GM12878 (cell line): ENCODE measurements around the gene ASPG. TPM values are rescaled to one million over a fixed set of nuclear protein-coding genes. Genes with fewer than 3 reads are reported as not detected.

Source experiments
- ATAC-seq: fragments of 200-7000 bp; cut with Tn5 transposase; 3 replicates; pipeline ENCODE4 v1.9.1; 2020; ENCODE audit warnings: mild to moderate bottlenecking, moderate library complexity
- BruUV-seq: library from RNA; stranded (reverse); fragments of 400-500 nt; replicated peaks from 2 replicates; lab custom pipeline; 2021; lab: Mats Ljungman, UMichigan
- CTCF ChIA-PET: fragments of 300-600 bp; sonication (Branson Sonifier 250); formaldehyde crosslinking; extraction: SDS; loops from one replicate; lab custom pipeline; 2021; ENCODE audit warnings: inconsistent platforms; lab: Yijun Ruan, JAX
- POLR2A ChIA-PET: fragments of 350-600 bp; formaldehyde crosslinking; extraction: SDS; loops from one replicate; lab custom pipeline; 2021; ENCODE audit warnings: inconsistent platforms; lab: Charles Lee
- RAD21 ChIA-PET: fragments of 300-600 bp; sonication (Branson Sonifier 250); formaldehyde crosslinking; loops from one replicate; lab custom pipeline; 2023; ENCODE audit warnings: antibody characterized with exemption; ENCODE audit not compliant: unreplicated experiment; lab: Charles Lee
- SMC1A ChIA-PET: fragments of 300-600 bp; sonication (Branson Sonifier 250); formaldehyde crosslinking; loops from one replicate; lab custom pipeline; 2023; ENCODE audit not compliant: unreplicated experiment, uncharacterized antibody; lab: Charles Lee
- DNase-seq: peaks from one replicate; pipeline ENCODE4 v3.0.0-alpha.2; 2011; ENCODE audit warnings: low read depth, low spot score
- FAIRE-seq: peaks from 3 replicates; lab custom pipeline; 2011; peaks lifted over from hg19 to GRCh38; lab: Jason Lieb, UNC
- H2AFZ ChIP-seq: 2 replicates; pipeline ENCODE4 v1.6.0; 2011; ENCODE audit warnings: low read depth, low read length, control low read depth; ENCODE audit not compliant: control insufficient read depth
- H3K27ac ChIP-seq: 2 replicates; pipeline ENCODE4 v1.5.1; 2011; ENCODE audit warnings: control low read depth; ENCODE audit not compliant: control insufficient read depth, insufficient read depth
- H3K27me3 ChIP-seq, 2 experiments: replicated peaks in 1 of 2; 2 replicates each; pipeline versions ENCODE4 v1.6.0 to v1.6.1; 2011; ENCODE audit warnings: low read length in 1 of 2; ENCODE audit not compliant: control insufficient read depth in 2 of 2, insufficient read depth in 2 of 2
- H3K36me3 ChIP-seq, 2 experiments: 2 replicates each; pipeline ENCODE4 v1.5.1; 2011; ENCODE audit warnings: low read length in 1 of 2; ENCODE audit not compliant: control insufficient read depth in 2 of 2, insufficient read depth in 2 of 2
- H3K4me1 ChIP-seq: 2 replicates; pipeline ENCODE4 v1.6.1; 2011; ENCODE audit warnings: mild to moderate bottlenecking, low read length, moderate library complexity, mixed read lengths; ENCODE audit not compliant: control insufficient read depth, insufficient read depth
- H3K4me2 ChIP-seq: 2 replicates; pipeline ENCODE4 v1.6.0; 2011; ENCODE audit warnings: control low read depth; ENCODE audit not compliant: control insufficient read depth, insufficient read depth
- H3K4me3 ChIP-seq: fragments of 200-600 bp; sonication (generic); 2 replicates; pipeline ENCODE4 v1.5.1; 2016
- H3K79me2 ChIP-seq: 2 replicates; pipeline ENCODE4 v1.6.0; 2011; ENCODE audit warnings: low read length; ENCODE audit not compliant: control insufficient read depth, insufficient read depth
- H3K9ac ChIP-seq: 2 replicates; pipeline ENCODE4 v1.8.0; 2011; ENCODE audit warnings: low read length, control low read depth, mixed read lengths; ENCODE audit not compliant: control insufficient read depth, insufficient read depth
- H3K9me3 ChIP-seq: replicated peaks from 3 replicates; pipeline ENCODE4 v1.5.1; 2011; ENCODE audit warnings: mild to moderate bottlenecking, low read length; ENCODE audit not compliant: control insufficient read depth, insufficient read depth
- H4K20me1 ChIP-seq: 2 replicates; pipeline ENCODE4 v1.6.0; 2011; ENCODE audit not compliant: control insufficient read depth, insufficient read depth
- BRCA1 ChIP-seq: IDR thresholded peaks from 2 replicates; pipeline ENCODE4 v1.6.1; 2011; ENCODE audit warnings: low read depth, low read length, improper control_type of control experiment
- DPF2 ChIP-seq: fragments of 450-650 bp; IDR thresholded peaks from 2 replicates; pipeline ENCODE4 v1.6.1; 2017; ENCODE audit warnings: mild to moderate bottlenecking
- JUNB ChIP-seq: IDR thresholded peaks from 2 replicates; pipeline ENCODE4 v1.6.1; 2016; ENCODE audit warnings: antibody characterized with exemption, mild to moderate bottlenecking
- KDM1A ChIP-seq: fragments of 200-600 bp; sonication (generic); IDR thresholded peaks from 2 replicates; pipeline ENCODE4 v1.6.1; 2016; ENCODE audit warnings: borderline replicate concordance
- KLF5 ChIP-seq: fragments of 450-650 bp; IDR thresholded peaks from 2 replicates; pipeline ENCODE4 v1.6.1; 2014; ENCODE audit warnings: mild to moderate bottlenecking; ENCODE audit not compliant: partially characterized antibody
- MEF2A ChIP-seq: IDR thresholded peaks from 2 replicates; pipeline ENCODE4 v1.6.1; 2011; ENCODE audit warnings: low read depth, mild to moderate bottlenecking, low read length, moderate library complexity; ENCODE audit not compliant: insufficient read depth
- POLR2AphosphoS2 ChIP-seq: IDR thresholded peaks from 2 replicates; pipeline ENCODE4 v1.6.1; 2011; ENCODE audit warnings: low read depth, mild to moderate bottlenecking, low read length, improper control_type of control experiment, moderate library complexity
- RAD21 ChIP-seq: IDR thresholded peaks from 2 replicates; pipeline ENCODE4 v1.6.1; 2011; ENCODE audit warnings: mild to moderate bottlenecking, low read depth, low read length, moderate library complexity; ENCODE audit not compliant: insufficient read depth
- RAD51 ChIP-seq: fragments of 450-650 bp; IDR thresholded peaks from 2 replicates; pipeline ENCODE4 v1.6.1; 2016; ENCODE audit warnings: moderate library complexity, mild to moderate bottlenecking, inconsistent platforms
- ZBED1 ChIP-seq: IDR thresholded peaks from 2 replicates; pipeline ENCODE4 v1.6.1; 2016; ENCODE audit warnings: borderline replicate concordance
- WGBS: methylation state at CpG from one replicate; pipeline ENCODE4 v1.1.6; 2016; ENCODE audit warnings: low lambda C conversion rate; ENCODE audit not compliant: insufficient replicate concordance, insufficient coverage; ENCODE audit errors: missing lambda C conversion rate; 5-methylcytosine and 5-hydroxymethylcytosine counted together
- in situ Hi-C: fragments of 300-500 bp; cut with MboI; formaldehyde crosslinking; loops from 9 replicates; pipeline ENCODE4 v1.14.3; 2018; ENCODE audit warnings: mixed read lengths
- intact Hi-C: fragments of 100-400 bp; cut with micrococcal nuclease; formaldehyde crosslinking; loops from one replicate; pipeline ENCODE4 v1.14.2; 2022; ENCODE audit not compliant: unreplicated experiment
- polyA plus RNA-seq, 11 experiments: library from polyadenylated mRNA; depleted of rRNA in 4 of 11; unstranded in 6 of 11; stranded (reverse) in 5 of 11; fragments of >200 nt; fragmentation: Nextera tagmentation in 4 of 11; fragmentation: Illumina TruSeq in 1 of 11; extraction: Ambion mirVana in 4 of 11; extraction: Trizol in 1 of 11; gene quantifications; 1 replicate in 1 of 11; 2 replicates in 10 of 11; pipeline versions ENCODE4 v1.2.1 to v1.2.3, GENCODE V29; 2011 to 2016; ENCODE audit warnings: inconsistent platforms in 2 of 11, missing spikeins in 2 of 11, low read depth in 1 of 11
- total RNA-seq, 4 experiments: library from RNA; depleted of rRNA in 3 of 4; stranded (reverse); fragments of >200 nt in 3 of 4; fragmentation: Illumina TruSeq in 1 of 4; extraction: Trizol in 1 of 4; gene quantifications; 2 replicates each; pipeline versions ENCODE4 v1.2.1 to v1.2.3, GENCODE V29; 2013 to 2021
- TF ChIP-seq, protein P1 (sequence below): fragments of 450-650 bp; IDR thresholded peaks from 2 replicates; pipeline ENCODE4 v1.6.1; 2018; ENCODE audit warnings: borderline replicate concordance, mild to moderate bottlenecking; ENCODE audit not compliant: partially characterized antibody
- TF ChIP-seq, protein P2 (sequence below): fragments of 450-650 bp; IDR thresholded peaks from 2 replicates; pipeline ENCODE4 v1.6.1; 2016; ENCODE audit warnings: mild to moderate bottlenecking, moderate library complexity, borderline replicate concordance
- TF ChIP-seq, protein P3 (sequence below): fragments of 450-650 bp; formaldehyde crosslinking; IDR thresholded peaks from 2 replicates; pipeline ENCODE4 v1.4.0; 2020; ENCODE audit warnings: mild to moderate bottlenecking, moderate library complexity

Gene ASPG
- total and polyA plus RNA-seq, 10 of the 15 experiments (the other 5 are each of a cell fraction or from before 2014, with no cell fraction given) = not detected

DNA sequence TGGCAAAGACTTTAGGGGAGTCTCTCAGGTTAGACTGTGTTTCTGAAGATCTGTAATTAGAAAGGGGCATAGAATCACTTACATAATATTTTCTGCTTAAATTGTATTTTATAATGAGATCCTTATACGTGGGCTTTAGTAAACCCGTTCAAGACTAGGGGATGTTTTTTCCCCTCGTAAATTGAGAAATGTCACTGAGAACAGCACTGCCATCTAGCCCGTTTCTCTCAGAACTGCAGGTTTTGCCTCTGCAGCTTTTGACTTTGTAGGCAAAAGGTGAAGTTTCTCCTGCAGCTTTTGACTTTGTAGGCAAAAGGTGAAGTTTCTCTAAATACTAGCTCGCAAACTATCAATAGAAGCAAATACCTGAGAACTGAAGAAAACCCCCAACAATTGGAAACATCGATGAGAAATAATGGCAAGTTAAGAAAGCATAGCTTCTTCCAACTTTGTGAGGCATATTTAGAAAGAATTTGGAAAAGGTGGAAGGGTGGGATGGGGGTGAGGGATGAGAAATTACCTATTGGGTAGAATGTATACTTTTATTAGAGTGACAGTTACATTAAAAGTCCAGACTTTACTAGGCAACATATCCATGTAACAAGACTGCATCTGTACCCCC lies 9.9 kb upstream of the ASPG start:
- DNase-seq (no peak), FAIRE-seq (no peak), ATAC-seq (no peak)
- no peak overlapping the region for H3K9ac ChIP-seq
- ChIA-PET RAD21 (interaction anchor here (1.0 kb wide), 1 partner anchor 267 kb away, joined by 5 read pairs; no protein-coding TSS in a partner anchor), POLR2A (no interaction called here), CTCF (interaction anchor here (0.8 to 3.7 kb wide), 4 partner anchors 56 to 508 kb away, joined by 4 to 33 read pairs (median 14); no protein-coding TSS in a partner anchor), SMC1A (interaction anchor here (0.9 to 1.0 kb wide), 2 partner anchors 264 to 269 kb away, joined by 3 read pairs; no protein-coding TSS in a partner anchor)
- no TSS peak for BruUV-seq
- H2AFZ ChIP-seq = no peak overlapping the region
- H3K9me3 ChIP-seq = peaks cover 2% of the 10 kb centered on the region; the same call in 1 of the 3 replicates
- in situ Hi-C loops (loop anchor here (5.0 kb wide), 2 partner anchors 62 to 487 kb away; partner anchors contain the start of gene KIF26A), intact Hi-C loops (loop anchor here (2.0 to 5.0 kb wide), 2 partner anchors 147 to 267 kb away; no protein-coding TSS in a partner anchor)
- H4K20me1 ChIP-seq = no peaks in the 10 kb centered on the region
- no peaks in the 10 kb centered on the region for H3K27me3 ChIP-seq
- no peaks in the 10 kb centered on the region; the same call in 1 of the 2 replicates for H3K4me1 ChIP-seq
- no peak overlapping the region for H3K4me2 ChIP-seq
- no peak overlapping the region for H3K27ac ChIP-seq
- H3K79me2 ChIP-seq = no peaks in the 10 kb centered on the region
- WGBS = 14% methylated on average over 6 of the region's 6 CpGs
- no peaks in the 10 kb centered on the region for H3K36me3 ChIP-seq
- no peak overlapping the region for H3K4me3 ChIP-seq
- TF ChIP-seq ZBED1 = no peak
- TF ChIP-seq, protein P1, sequence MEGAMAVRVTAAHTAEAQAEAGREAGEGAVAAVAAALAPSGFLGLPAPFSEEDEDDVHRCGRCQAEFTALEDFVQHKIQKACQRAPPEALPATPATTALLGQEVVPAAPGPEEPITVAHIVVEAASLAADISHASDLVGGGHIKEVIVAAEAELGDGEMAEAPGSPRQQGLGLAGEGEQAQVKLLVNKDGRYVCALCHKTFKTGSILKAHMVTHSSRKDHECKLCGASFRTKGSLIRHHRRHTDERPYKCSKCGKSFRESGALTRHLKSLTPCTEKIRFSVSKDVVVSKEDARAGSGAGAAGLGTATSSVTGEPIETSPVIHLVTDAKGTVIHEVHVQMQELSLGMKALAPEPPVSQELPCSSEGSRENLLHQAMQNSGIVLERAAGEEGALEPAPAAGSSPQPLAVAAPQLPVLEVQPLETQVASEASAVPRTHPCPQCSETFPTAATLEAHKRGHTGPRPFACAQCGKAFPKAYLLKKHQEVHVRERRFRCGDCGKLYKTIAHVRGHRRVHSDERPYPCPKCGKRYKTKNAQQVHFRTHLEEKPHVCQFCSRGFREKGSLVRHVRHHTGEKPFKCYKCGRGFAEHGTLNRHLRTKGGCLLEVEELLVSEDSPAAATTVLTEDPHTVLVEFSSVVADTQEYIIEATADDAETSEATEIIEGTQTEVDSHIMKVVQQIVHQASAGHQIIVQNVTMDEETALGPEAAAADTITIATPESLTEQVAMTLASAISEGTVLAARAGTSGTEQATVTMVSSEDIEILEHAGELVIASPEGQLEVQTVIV = no peak
- no peak for TF ChIP-seq DPF2
- TF ChIP-seq RAD51 = no peak
- TF ChIP-seq KDM1A = no peak
- no peak for TF ChIP-seq POLR2AphosphoS2
- TF ChIP-seq KLF5 = no peak
- TF ChIP-seq JUNB = no peak
- TF ChIP-seq, protein P2, sequence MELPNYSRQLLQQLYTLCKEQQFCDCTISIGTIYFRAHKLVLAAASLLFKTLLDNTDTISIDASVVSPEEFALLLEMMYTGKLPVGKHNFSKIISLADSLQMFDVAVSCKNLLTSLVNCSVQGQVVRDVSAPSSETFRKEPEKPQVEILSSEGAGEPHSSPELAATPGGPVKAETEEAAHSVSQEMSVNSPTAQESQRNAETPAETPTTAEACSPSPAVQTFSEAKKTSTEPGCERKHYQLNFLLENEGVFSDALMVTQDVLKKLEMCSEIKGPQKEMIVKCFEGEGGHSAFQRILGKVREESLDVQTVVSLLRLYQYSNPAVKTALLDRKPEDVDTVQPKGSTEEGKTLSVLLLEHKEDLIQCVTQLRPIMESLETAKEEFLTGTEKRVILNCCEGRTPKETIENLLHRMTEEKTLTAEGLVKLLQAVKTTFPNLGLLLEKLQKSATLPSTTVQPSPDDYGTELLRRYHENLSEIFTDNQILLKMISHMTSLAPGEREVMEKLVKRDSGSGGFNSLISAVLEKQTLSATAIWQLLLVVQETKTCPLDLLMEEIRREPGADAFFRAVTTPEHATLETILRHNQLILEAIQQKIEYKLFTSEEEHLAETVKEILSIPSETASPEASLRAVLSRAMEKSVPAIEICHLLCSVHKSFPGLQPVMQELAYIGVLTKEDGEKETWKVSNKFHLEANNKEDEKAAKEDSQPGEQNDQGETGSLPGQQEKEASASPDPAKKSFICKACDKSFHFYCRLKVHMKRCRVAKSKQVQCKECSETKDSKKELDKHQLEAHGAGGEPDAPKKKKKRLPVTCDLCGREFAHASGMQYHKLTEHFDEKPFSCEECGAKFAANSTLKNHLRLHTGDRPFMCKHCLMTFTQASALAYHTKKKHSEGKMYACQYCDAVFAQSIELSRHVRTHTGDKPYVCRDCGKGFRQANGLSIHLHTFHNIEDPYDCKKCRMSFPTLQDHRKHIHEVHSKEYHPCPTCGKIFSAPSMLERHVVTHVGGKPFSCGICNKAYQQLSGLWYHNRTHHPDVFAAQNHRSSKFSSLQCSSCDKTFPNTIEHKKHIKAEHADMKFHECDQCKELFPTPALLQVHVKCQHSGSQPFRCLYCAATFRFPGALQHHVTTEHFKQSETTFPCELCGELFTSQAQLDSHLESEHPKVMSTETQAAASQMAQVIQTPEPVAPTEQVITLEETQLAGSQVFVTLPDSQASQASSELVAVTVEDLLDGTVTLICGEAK = no peak
- TF ChIP-seq RAD21 = 0 out of 2 replicates have a peak, but pooled peaks have one; percentile 11
- no peak for TF ChIP-seq BRCA1
- TF ChIP-seq, protein P3, sequence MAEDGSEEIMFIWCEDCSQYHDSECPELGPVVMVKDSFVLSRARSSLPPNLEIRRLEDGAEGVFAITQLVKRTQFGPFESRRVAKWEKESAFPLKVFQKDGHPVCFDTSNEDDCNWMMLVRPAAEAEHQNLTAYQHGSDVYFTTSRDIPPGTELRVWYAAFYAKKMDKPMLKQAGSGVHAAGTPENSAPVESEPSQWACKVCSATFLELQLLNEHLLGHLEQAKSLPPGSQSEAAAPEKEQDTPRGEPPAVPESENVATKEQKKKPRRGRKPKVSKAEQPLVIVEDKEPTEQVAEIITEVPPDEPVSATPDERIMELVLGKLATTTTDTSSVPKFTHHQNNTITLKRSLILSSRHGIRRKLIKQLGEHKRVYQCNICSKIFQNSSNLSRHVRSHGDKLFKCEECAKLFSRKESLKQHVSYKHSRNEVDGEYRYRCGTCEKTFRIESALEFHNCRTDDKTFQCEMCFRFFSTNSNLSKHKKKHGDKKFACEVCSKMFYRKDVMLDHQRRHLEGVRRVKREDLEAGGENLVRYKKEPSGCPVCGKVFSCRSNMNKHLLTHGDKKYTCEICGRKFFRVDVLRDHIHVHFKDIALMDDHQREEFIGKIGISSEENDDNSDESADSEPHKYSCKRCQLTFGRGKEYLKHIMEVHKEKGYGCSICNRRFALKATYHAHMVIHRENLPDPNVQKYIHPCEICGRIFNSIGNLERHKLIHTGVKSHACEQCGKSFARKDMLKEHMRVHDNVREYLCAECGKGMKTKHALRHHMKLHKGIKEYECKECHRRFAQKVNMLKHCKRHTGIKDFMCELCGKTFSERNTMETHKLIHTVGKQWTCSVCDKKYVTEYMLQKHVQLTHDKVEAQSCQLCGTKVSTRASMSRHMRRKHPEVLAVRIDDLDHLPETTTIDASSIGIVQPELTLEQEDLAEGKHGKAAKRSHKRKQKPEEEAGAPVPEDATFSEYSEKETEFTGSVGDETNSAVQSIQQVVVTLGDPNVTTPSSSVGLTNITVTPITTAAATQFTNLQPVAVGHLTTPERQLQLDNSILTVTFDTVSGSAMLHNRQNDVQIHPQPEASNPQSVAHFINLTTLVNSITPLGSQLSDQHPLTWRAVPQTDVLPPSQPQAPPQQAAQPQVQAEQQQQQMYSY (CRISPR knock-in tag) = no peak
- TF ChIP-seq MEF2A = no peak
